GDM1 (cell line): ENCODE data around the gene PARD3B.

Source experiments
- DNase-seq: peaks from one replicate; lab custom pipeline; 2025; lab: John Stamatoyannopoulos, UW

Gene PARD3B

GRCh38 chr2:205520311-205520710 is 975.0 kb downstream of the PARD3B start:
- DNase-seq: no peak

DNA sequence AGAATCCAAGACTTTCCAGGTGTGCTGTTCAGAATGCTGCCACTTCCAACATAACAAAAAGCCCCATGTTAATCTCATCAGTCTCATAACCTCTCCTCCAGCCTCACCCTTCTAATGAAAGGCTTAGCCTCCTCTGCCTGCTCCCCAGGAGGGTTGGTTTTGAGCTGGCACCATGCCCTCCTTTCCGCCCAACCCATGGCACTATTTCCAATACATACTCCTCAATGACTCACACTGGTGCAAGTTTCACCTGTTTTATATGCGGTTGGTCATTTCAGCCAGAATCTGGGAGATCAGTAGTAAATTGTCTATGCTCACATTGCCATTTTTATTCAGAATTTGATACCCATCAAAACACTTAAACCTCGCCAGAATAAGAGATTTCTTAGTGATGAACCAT is 979.4 kb downstream of the PARD3B start:
- no peak for DNase-seq

DNA sequence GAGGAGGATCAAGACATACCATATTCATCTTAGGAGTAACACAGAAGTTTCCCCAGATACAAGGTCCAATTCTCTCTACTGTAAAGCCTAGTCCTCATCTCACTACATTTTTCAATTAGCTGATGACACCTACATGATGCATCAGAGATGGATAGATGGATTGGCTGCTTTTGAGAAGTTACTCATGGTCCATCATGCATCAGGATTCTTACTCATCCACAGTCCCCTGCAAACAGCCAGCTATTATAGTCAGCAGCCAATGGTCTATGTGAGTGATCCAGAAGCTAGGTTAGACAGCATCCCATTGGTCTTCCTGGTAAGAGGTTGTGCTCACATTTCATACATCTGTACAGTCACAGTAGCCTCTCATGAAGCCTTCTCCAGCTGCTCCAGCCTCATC is 982.5 kb downstream of the PARD3B start:
- DNase-seq: no peak

DNA sequence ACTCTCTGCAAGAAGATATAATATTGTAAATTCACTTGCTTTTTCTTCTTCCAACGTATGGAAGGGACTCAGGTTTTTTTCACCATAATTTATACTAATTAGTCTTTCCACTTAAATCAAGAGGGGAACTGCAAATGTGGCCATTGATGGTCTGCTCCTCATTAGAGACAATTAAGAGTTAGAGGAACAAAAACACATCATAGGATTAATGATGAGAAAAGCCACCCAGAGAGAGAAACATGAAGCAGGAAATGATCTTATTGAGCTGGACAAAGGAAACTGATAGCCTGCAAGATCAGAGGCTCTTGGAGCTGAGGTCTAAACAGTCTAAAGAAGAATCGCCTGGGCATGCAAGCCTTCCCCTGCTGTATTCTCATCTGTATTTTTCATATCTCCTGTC is 985.8 kb downstream of the PARD3B start:
- no peak for DNase-seq

DNA sequence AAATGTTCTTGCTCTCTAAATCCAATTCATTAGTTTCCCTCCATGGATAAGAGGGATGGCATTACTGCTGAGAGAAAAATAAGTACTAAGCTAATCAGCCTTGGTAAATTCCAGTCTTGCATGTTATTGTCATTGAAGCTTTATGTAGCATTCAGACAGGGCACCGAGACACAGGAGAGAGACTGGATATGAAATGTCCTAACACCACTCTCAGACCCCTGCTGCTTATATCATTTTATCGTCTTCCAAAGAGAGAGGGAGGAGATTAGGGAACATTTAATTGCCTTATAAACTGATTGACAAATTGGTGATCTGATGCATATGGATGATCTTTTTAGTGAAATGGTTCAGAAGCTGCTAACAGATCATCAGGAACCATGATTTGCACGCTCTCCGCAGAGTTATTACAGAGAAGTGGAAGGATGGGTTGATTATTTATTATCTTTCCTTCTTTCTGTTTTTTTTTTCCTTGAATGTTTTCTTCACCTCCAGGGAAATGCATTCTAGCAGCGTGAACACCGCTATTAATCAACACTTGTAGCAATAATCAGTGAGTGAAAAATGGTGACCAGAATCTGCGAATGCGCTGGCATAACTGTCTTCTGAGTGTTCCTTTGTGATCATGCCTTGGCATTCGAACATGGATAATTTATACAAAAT is 986.3 kb downstream of the PARD3B start:
- no peak for DNase-seq

DNA sequence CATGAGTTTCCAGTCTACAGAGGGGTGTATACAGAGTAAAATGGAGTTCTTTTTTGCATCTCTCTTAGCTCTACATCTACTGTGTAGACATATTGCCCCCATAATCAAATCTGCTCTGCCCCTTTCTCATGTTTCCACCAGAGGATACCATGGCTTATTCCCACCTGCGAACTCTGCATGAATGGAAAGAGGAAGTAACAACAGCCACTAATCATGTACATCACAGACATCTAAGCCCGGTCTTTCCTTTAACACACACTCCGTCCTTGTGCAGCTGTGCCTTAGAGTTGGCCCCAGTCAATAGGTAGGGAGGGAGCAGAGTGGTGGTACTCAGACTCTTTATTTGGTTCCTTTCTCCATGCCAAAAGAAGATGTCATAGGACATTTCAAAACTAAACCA is 989.7 kb downstream of the PARD3B start:
- DNase-seq: no peak

DNA sequence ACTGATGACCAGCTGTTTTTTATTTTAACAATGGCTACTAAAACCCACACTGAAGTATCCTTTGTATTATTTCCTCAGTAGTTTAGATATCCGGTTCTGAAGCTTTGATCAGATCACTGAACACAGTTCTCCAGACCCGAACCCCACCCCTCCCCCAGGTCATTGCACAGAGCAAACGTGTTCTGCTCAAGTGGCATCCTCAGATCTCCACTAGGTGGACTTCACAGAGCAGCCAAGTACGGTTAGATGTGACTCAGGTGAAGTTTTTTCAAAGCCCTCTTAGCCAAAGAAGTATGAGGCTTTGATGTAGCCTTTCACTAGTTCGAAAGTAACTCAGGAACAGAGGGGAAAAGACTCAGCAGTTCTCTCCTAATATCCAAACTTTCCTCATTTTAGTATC is 994.3 kb downstream of the PARD3B start:
- no peak for DNase-seq

- no peak for DNase-seq
These were observed 994.8 kb downstream of the PARD3B start for GRCh38 chr2:205540036-205540435.

DNA sequence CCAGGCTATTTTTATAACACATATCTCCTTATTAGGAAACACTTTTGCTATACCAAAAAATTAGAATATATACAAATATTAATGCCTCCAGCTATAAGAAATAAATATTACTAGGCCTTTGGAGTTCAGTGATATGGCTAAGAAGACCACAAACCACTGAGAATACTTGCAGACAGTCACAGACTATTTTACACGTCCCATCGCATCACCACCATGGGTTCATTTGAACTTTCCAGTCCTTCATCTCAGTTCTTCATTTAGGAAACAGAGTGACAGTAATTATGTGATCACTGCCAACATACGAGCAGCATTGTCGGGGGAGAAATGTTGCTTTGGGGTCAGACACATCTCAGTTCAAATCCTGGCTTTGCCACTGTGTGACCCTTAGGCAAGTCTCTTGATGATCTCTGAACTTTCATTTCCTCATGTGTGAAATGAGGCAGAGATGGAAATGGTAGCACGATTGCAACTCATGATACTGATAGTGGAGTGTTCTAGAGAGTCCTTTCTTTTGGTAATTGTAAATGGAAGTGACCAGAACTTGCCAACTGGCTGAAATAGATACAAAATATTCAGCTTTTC is 998.1 kb downstream of the PARD3B start:
- DNase-seq: no peak

DNA sequence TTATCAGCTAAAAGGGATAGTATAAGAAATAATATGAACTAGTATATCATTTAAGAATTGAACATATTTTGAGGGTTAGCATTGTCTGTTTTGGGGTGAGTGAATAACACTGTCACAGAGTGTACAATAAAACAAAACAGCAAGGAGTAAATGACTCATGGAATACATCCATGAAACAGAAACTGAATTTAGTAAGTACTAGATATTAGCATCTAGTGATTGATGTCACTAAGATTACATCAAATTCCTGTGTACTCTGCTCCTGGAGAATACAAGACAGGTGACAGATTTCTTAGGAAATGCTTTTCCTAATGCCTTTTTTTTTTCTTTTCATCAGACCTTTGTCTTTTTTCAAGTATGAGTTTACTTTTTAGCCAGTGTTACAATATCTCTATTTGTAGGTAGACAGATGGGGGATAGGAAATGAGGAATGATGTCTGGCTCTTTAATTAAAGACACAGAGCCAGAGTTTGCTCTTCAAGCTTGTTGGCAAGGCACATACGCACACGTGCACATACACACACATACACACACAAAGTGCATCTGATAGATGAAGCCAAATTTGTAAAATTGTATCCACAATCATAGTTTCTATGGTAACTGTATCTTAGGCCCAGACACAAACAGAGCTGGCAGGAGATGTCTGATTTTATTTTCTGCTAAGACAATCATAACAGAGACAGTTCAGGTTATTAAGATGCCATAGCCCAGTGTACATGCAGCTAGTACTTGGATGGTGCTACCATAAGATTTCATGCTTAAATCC is 998.8 kb downstream of the PARD3B start:
- DNase-seq: no peak

- DNase-seq: peak; percentile 53
These were observed 1000.9 kb downstream of the PARD3B start for GRCh38 chr2:205545971-205546816.

GRCh38 chr2:205555566-205556230 is 1010.4 kb downstream of the PARD3B start:
- no peak for DNase-seq

DNA sequence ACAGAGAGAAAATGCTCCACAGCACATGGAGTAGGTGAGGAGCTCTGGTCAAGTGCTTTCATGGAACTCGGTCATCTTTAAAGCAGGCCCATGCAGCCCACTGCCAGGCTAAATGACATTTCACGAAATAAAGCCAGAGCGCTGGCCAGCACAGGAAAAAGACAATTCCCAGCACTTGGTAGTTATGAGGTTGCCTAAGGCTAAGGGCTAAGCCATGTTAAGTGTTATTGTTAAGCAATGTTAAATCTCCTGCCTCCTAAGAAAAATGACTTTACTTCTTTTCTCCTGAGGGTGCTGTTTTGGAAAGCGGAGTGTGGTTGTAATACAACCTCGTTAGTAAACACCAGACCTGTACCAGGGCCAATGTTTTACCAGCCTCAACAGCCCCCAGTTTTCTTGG is 1011.1 kb downstream of the PARD3B start:
- no peak for DNase-seq

- no peak for DNase-seq
These were observed 1011.7 kb downstream of the PARD3B start for GRCh38 chr2:205556841-205557539.

DNA sequence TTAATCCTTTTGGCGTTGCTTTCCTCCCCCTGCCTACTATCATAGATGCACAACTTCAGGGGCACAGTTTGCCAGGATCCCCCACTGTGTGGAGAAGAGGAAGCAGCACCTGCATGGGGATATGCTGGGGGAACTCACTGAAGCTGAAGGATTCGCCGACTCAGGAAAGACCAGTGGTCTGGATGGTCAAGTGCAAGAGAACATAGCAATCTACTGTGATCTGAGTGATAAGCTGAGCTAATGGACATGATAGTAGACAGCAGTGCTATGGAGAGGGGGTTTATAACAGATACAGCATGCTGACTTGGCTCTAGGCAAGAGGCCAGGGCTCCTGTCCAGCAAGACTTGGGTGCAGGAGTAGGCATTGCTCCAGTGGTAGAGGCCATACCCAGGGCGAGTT is 1012.6 kb downstream of the PARD3B start:
- DNase-seq: no peak

DNA sequence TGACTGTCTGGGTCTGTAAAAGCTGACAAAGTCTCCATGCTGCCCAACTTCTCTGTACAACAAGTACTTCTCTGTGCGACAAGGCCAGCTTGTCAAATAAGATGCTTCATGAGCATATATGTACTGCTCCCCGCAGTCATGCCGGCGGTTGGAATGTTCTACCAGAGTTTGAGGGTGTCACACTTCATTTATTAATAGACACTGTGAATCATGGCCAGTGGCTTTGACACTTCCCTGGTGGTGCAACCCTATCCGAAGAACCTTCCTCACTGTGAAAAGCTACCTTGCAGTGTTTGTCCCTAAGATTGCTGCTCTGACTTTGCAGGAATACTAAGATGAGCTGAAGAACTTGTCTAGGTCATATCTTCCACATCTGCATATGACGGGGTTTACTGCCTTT is 1016.2 kb downstream of the PARD3B start:
- no peak for DNase-seq

- DNase-seq: no peak
These were observed 1018.4 kb downstream of the PARD3B start for GRCh38 chr2:205563646-205564045.

GRCh38 chr2:205564346-205565141 is 1019.3 kb downstream of the PARD3B start:
- DNase-seq: no peak

GRCh38 chr2:205565142-205565522 is 1019.9 kb downstream of the PARD3B start:
- no peak for DNase-seq

GRCh38 chr2:205566606-205567168 is 1021.4 kb downstream of the PARD3B start:
- DNase-seq: no peak
